OCI-LY1 (cell line): Measurements from ENCODE around the gene VGLL3.

ENCODE experiments used
- CTCF ChIP-seq: fragments of 200-600 bp; sonication (generic), shearing (Covaris generic); IDR thresholded peaks from 2 replicates; pipeline ENCODE4 v1.5.1; 2017; ENCODE audit warnings: mild to moderate bottlenecking, antibody characterized with exemption, low read length, moderate library complexity, mixed read lengths
- EZH2 ChIP-seq: fragments of 200-600 bp; sonication (generic), shearing (Covaris generic); IDR thresholded peaks from 2 replicates; pipeline ENCODE4 v1.8.0; 2017; ENCODE audit warnings: borderline replicate concordance, mixed run types, mild to moderate bottlenecking, antibody characterized with exemption, low read length, moderate library complexity, mixed read lengths

- TF ChIP-seq CTCF (no peak), EZH2 (no peak)
Observed at GRCh38 chr3:86986671-86987420, 4.1 kb downstream of the VGLL3 start.
